Smooth muscle cell (in vitro differentiated cells): Measurements from ENCODE around the gene RPS13. TPM values are rescaled to one million over a fixed set of nuclear protein-coding genes. Genes with fewer than 3 reads are reported as not detected.

Source experiments
- DNase-seq: peaks from one replicate; lab custom pipeline; 2025; ENCODE audit not compliant: unreplicated experiment; lab: John Stamatoyannopoulos, UW
- H2AFZ ChIP-seq: fragments of 200-600 bp; sonication (generic); 2 replicates; pipeline ENCODE4 v1.6.0; 2016; ENCODE audit warnings: antibody characterized with exemption, low read depth, mild to moderate bottlenecking
- H3F3A ChIP-seq: fragments of 200-600 bp; sonication (generic); 2 replicates; pipeline ENCODE4 v1.6.0; 2017; ENCODE audit warnings: antibody characterized with exemption, low read depth
- H3K27ac ChIP-seq: fragments of 200-600 bp; sonication (generic); 2 replicates; pipeline ENCODE4 v1.5.1; 2016; ENCODE audit warnings: low read depth, mild to moderate bottlenecking
- H3K27me3 ChIP-seq: fragments of 200-600 bp; sonication (generic); 2 replicates; pipeline ENCODE4 v1.6.1; 2016; ENCODE audit warnings: low read depth, mild to moderate bottlenecking
- H3K36me3 ChIP-seq: fragments of 200-600 bp; sonication (generic); 2 replicates; pipeline ENCODE4 v1.5.1; 2016; ENCODE audit warnings: low read depth
- H3K4me1 ChIP-seq: fragments of 200-600 bp; sonication (generic); 2 replicates; pipeline ENCODE4 v1.5.1; 2016; ENCODE audit warnings: low read depth
- H3K4me2 ChIP-seq: fragments of 200-600 bp; sonication (generic); 2 replicates; pipeline ENCODE4 v1.6.0; 2016; ENCODE audit warnings: mild to moderate bottlenecking
- H3K4me3 ChIP-seq: fragments of 200-600 bp; sonication (generic); 2 replicates; pipeline ENCODE4 v1.5.1; 2016; ENCODE audit warnings: mild to moderate bottlenecking
- H3K79me2 ChIP-seq: fragments of 200-600 bp; sonication (generic); 2 replicates; pipeline ENCODE4 v1.6.0; 2016; ENCODE audit warnings: low read depth, mild to moderate bottlenecking
- H3K9ac ChIP-seq: fragments of 200-600 bp; sonication (generic); 2 replicates; pipeline ENCODE4 v1.6.0; 2016; ENCODE audit warnings: low read depth
- H3K9me3 ChIP-seq: fragments of 200-600 bp; sonication (generic); replicated peaks from 2 replicates; pipeline ENCODE4 v1.5.1; 2016; ENCODE audit warnings: low read depth
- H4K20me1 ChIP-seq: fragments of 200-600 bp; sonication (generic); 2 replicates; pipeline ENCODE4 v1.6.0; 2016; ENCODE audit warnings: low read depth
- CTCF ChIP-seq: fragments of 200-600 bp; sonication (generic); IDR thresholded peaks from 2 replicates; pipeline ENCODE4 v1.5.1; 2017; ENCODE audit warnings: borderline replicate concordance, mild to moderate bottlenecking, antibody characterized with exemption; ENCODE audit not compliant: insufficient read depth, poor library complexity, severe bottlenecking
- WGBS: methylation state at CpG from one replicate; pipeline ENCODE4 v1.1.7; 2016; ENCODE audit warnings: low lambda C conversion rate; 5-methylcytosine and 5-hydroxymethylcytosine counted together
- polyA plus RNA-seq: library from polyadenylated mRNA; unstranded; fragments of >200 nt; fragmentation: Nextera tagmentation; extraction: Ambion mirVana; gene quantifications from 2 replicates; pipeline ENCODE4 v1.2.1, GENCODE V29; 2016
- total RNA-seq: library from RNA; depleted of rRNA; stranded (reverse); fragments of >200 nt; gene quantifications from 2 replicates; pipeline ENCODE4 v1.2.3, GENCODE V29; 2014

The RPS13 gene
- total RNA-seq (1,210 and 1,408 TPM in 2 replicates), polyA plus RNA-seq (750 and 769 TPM in 2 replicates)

GRCh38 chr11:17077520-17078401 lies at the start of gene RPS13:
Gene RPS13 (minus strand): TSS chr11:17077667. CDS start chr11:17077641, 26 bp downstream.
- Histone ChIP-seq H3K4me3 (peak within 1 kb of the TSS; percentile 96), H3K9me3 (no peaks in the 10 kb centered on the region), H4K20me1 (peaks cover 36% of the 10 kb centered on the region), H3K36me3 (peaks cover 12% of the 10 kb centered on the region), H3K27me3 (no peaks in the 10 kb centered on the region), H3F3A (no peaks in the 10 kb centered on the region), H3K27ac (peak within 1 kb of the TSS; percentile 92), H2AFZ (peak within 1 kb of the TSS; percentile 98), H3K4me2 (peak within 1 kb of the TSS; percentile 97), H3K4me1 (peaks cover 12% of the 10 kb centered on the region), H3K9ac (peak within 1 kb of the TSS; percentile 98), H3K79me2 (peaks cover 25% of the 10 kb centered on the region)
- peak; percentile 73 for DNase-seq
- TF ChIP-seq CTCF = no peak
- 2% methylated on average over 53 of the region's 55 CpGs for WGBS

- Histone ChIP-seq H3F3A (no peaks in the 10 kb centered on the region), H3K27ac (no peak overlapping the region), H3K36me3 (peaks cover 25% of the 10 kb centered on the region), H3K4me1 (no peaks in the 10 kb centered on the region), H2AFZ (no peak overlapping the region), H3K9ac (no peak overlapping the region), H3K4me3 (no peak overlapping the region), H3K79me2 (no peaks in the 10 kb centered on the region), H3K4me2 (no peak overlapping the region), H3K9me3 (no peaks in the 10 kb centered on the region), H4K20me1 (no peaks in the 10 kb centered on the region), H3K27me3 (no peaks in the 10 kb centered on the region)
- 94% methylated on average over 2 of the region's 2 CpGs for WGBS
- no peak for DNase-seq
- no peak for TF ChIP-seq CTCF
These were observed 44.5 kb upstream of the RPS13 start for GRCh38 chr11:17121981-17122380.

- H3K9ac ChIP-seq = no peak overlapping the region
- H3K4me1 ChIP-seq = no peaks in the 10 kb centered on the region
- H3K79me2 ChIP-seq = no peaks in the 10 kb centered on the region
- H3K27ac ChIP-seq = no peak overlapping the region
- TF ChIP-seq CTCF = no peak
- H2AFZ ChIP-seq = no peak overlapping the region
- DNase-seq = no peak
- H3F3A ChIP-seq = no peaks in the 10 kb centered on the region
- no peak overlapping the region for H3K4me2 ChIP-seq
- no peak overlapping the region for H3K4me3 ChIP-seq
- H3K36me3 ChIP-seq = peaks cover 30% of the 10 kb centered on the region
- 97% methylated on average over 4 of the region's 4 CpGs for WGBS
- no peaks in the 10 kb centered on the region for H3K27me3 ChIP-seq
- H4K20me1 ChIP-seq = no peaks in the 10 kb centered on the region
- no peaks in the 10 kb centered on the region for H3K9me3 ChIP-seq
These were observed 39.8 kb upstream of the RPS13 start for GRCh38 chr11:17117262-17117661.

GRCh38 chr11:17116117-17116516 lies 38.6 kb upstream of the RPS13 start:
- Histone ChIP-seq H3K27ac (no peak overlapping the region), H3K27me3 (no peaks in the 10 kb centered on the region), H2AFZ (no peak overlapping the region), H3K9me3 (no peaks in the 10 kb centered on the region), H3F3A (no peaks in the 10 kb centered on the region), H3K36me3 (peaks cover 22% of the 10 kb centered on the region), H3K4me3 (no peak overlapping the region), H3K4me1 (no peaks in the 10 kb centered on the region), H4K20me1 (no peaks in the 10 kb centered on the region), H3K4me2 (no peak overlapping the region), H3K79me2 (no peaks in the 10 kb centered on the region), H3K9ac (no peak overlapping the region)
- no peak for TF ChIP-seq CTCF
- 91% methylated on average over 1 of the region's 1 CpG for WGBS
- DNase-seq = no peak
